Parathyroid adenoma (tissue), 2 donors: ENCODE measurements around the gene FALEC.
A peak's percentile ranks its signal among the peaks of the same experiment; 100 is the strongest.

Experiments used
- H2AFZ ChIP-seq: fragments of 300-600 bp; sonication (generic); one replicate; pipeline ENCODE4 v1.7.0; 2017; ENCODE audit warnings: antibody characterized with exemption, mild to moderate bottlenecking
- H3K27ac ChIP-seq: fragments of 300-600 bp; sonication (generic); one replicate; pipeline ENCODE4 v1.7.0; 2017
- H3K27me3 ChIP-seq: fragments of 300-600 bp; sonication (generic); one replicate; pipeline ENCODE4 v1.7.0; 2017; ENCODE audit warnings: low read length; ENCODE audit not compliant: control insufficient read depth, insufficient read depth
- H3K36me3 ChIP-seq: fragments of 300-600 bp; sonication (generic); one replicate; pipeline ENCODE4 v1.7.0; 2017; ENCODE audit warnings: low read length; ENCODE audit not compliant: control insufficient read depth, insufficient read depth
- H3K4me1 ChIP-seq: fragments of 300-600 bp; sonication (generic); one replicate; pipeline ENCODE4 v1.7.0; 2017; ENCODE audit warnings: control low read depth
- H3K4me2 ChIP-seq: fragments of 300-600 bp; sonication (generic); one replicate; pipeline ENCODE4 v1.7.0; 2017; ENCODE audit warnings: low read length
- H3K4me3 ChIP-seq: fragments of 300-600 bp; sonication (generic); one replicate; pipeline ENCODE4 v1.7.0; 2017; ENCODE audit warnings: low read depth, low read length
- H3K79me2 ChIP-seq: fragments of 300-600 bp; sonication (generic); one replicate; pipeline ENCODE4 v1.7.0; 2017; ENCODE audit warnings: control low read depth
- H3K9ac ChIP-seq: fragments of 300-600 bp; sonication (generic); one replicate; pipeline ENCODE4 v1.7.0; 2017; ENCODE audit warnings: mild to moderate bottlenecking
- H3K9me3 ChIP-seq: fragments of 300-600 bp; sonication (generic); one replicate; pipeline ENCODE4 v1.7.0; 2017; ENCODE audit warnings: low read length; ENCODE audit not compliant: control insufficient read depth
- TF ChIP-seq, protein P1 (sequence below): fragments of 300-600 bp; sonication (generic); IDR thresholded peaks from one replicate; pipeline ENCODE4 v1.7.0; 2017; ENCODE audit warnings: antibody characterized with exemption, mild to moderate bottlenecking
- donor health status: primary hyperparathyroidism.

Gene FALEC

DNA sequence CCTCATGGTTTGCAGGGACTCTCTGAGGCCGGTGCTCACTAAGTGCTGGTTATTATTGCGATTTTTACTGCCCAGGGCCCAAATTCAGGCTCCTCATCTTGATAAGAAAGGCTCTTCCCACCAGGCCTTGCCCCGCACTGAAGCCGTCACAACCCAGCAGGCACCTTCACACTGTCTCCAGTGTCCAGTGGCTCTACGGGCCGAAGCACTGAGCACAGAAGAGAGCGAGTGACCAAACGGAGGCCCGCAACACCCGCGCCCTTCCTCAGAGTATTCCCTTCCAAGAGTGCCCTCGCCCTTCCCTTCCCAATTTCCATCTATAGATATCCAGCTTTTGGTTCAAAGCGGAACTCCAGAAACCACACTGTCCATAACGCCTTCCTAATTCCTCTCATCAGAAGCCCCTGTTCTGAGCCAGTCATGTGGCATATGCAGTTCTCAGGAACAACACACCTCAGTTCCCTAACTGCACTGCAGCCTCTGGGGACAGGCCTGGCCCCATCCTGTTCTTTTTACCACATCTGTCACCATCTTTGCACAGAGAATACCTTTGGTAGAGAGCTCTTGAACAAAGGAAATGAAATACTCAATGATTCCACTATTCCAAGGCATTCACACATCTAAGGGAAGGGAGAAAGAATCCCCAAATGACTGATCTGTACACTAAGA lies 15.1 kb downstream of the FALEC start:
- Histone ChIP-seq H3K4me3 (no peak overlapping the region), H3K9ac (no peak overlapping the region), H2AFZ (no peak overlapping the region), H3K4me2 (no peak overlapping the region), H3K9me3 (no peaks in the 10 kb centered on the region), H3K79me2 (no peaks in the 10 kb centered on the region), H3K4me1 (no peaks in the 10 kb centered on the region), H3K36me3 (no peaks in the 10 kb centered on the region), H3K27me3 (no peaks in the 10 kb centered on the region), H3K27ac (no peak overlapping the region)
- TF ChIP-seq, protein P1, sequence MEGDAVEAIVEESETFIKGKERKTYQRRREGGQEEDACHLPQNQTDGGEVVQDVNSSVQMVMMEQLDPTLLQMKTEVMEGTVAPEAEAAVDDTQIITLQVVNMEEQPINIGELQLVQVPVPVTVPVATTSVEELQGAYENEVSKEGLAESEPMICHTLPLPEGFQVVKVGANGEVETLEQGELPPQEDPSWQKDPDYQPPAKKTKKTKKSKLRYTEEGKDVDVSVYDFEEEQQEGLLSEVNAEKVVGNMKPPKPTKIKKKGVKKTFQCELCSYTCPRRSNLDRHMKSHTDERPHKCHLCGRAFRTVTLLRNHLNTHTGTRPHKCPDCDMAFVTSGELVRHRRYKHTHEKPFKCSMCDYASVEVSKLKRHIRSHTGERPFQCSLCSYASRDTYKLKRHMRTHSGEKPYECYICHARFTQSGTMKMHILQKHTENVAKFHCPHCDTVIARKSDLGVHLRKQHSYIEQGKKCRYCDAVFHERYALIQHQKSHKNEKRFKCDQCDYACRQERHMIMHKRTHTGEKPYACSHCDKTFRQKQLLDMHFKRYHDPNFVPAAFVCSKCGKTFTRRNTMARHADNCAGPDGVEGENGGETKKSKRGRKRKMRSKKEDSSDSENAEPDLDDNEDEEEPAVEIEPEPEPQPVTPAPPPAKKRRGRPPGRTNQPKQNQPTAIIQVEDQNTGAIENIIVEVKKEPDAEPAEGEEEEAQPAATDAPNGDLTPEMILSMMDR = no peak

DNA sequence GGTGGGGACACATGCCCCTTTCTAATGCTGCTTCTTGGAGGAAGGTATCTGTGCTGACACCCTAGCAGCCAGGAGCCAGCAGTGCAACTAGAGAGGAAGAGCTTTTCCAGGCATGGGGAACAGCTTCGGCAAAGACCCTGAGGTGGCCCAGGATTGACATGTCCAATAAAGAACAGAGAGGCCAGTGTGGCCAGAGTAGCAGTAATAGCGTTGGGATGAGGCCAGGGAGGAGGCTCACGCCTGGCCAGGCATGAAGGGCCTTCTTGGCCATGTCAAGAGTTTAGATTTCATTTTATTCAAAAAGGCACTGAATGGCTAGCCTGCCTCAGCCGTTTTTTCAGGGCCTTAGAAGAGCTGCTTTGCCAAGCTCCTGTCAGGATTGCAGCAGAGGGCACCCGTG lies 17.3 kb downstream of the FALEC start:
- H3K9ac ChIP-seq = no peak overlapping the region
- no peaks in the 10 kb centered on the region for H3K4me1 ChIP-seq
- H3K27ac ChIP-seq = no peak overlapping the region
- no peaks in the 10 kb centered on the region for H3K9me3 ChIP-seq
- H3K27me3 ChIP-seq = no peaks in the 10 kb centered on the region
- H3K79me2 ChIP-seq = no peaks in the 10 kb centered on the region
- no peak overlapping the region for H3K4me3 ChIP-seq
- peak overlapping the region; percentile 50 for H2AFZ ChIP-seq
- H3K4me2 ChIP-seq = no peak overlapping the region
- no peaks in the 10 kb centered on the region for H3K36me3 ChIP-seq
- TF ChIP-seq, protein P1 = no peak

DNA sequence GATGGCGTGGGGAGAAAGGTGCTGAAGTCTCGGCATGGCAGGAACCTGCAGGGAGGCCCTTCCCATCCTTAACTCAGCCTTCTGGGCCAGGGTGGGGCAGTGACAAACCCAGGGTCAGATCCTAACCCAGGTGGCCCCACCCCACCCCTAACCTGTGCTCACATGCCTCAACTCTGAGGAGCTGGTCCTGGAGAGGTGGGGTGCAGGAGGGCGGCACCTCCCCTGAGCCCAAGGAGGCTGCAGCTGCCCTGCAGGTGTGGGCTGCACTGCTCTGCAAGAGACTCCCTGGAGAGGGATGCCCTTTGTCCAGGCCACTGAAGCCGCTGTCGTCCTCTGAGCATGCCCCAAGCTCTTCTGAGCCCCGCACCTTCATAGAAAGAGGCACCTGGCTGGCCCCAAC lies 18.4 kb downstream of the FALEC start:
- no peaks in the 10 kb centered on the region for H3K27me3 ChIP-seq
- H3K4me2 ChIP-seq = no peak overlapping the region
- no peaks in the 10 kb centered on the region for H3K36me3 ChIP-seq
- no peak overlapping the region for H3K9ac ChIP-seq
- H3K9me3 ChIP-seq = no peaks in the 10 kb centered on the region
- no peak overlapping the region for H2AFZ ChIP-seq
- TF ChIP-seq, protein P1 = no peak
- H3K27ac ChIP-seq = no peak overlapping the region
- no peak overlapping the region for H3K4me3 ChIP-seq
- H3K79me2 ChIP-seq = no peaks in the 10 kb centered on the region
- H3K4me1 ChIP-seq = no peaks in the 10 kb centered on the region

DNA sequence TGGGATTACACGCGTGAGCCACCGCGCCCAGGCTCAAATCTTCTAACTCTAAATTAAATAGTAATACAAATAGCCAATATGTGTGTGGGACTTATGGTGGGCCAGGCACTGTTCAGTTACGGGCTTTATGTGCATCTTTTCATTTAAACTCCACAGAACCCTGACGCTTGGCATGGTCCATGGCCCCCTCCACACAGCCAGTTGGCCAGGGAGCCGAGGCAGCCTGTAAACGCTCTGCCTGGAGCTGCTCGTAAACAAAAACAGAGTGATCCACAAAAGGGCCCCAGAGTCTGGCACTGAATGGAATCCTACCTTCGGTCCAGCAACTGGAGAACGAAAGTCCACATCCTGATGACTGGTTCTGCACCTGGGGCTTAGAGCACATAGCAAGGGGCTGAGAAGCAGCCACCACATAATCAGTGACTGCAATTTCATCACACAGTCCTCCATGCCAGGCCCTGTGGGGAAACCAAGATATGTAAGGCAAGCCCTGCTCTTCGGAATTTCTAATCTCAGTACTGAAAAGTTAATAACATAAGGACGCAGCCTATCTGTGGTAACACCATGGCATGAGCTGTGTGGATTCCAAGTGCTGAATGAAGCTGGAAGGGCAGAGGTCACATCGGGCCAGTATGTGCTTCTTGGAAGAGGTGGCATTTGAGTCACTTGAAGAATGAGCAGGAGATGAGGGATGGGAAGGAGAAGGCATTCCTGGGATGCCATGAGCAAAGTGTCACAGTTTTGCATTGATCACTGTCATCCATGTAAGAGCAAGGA lies 20.1 kb downstream of the FALEC start:
- no peak overlapping the region for H3K4me2 ChIP-seq
- H2AFZ ChIP-seq = no peak overlapping the region
- H3K27me3 ChIP-seq = no peaks in the 10 kb centered on the region
- no peaks in the 10 kb centered on the region for H3K36me3 ChIP-seq
- no peaks in the 10 kb centered on the region for H3K79me2 ChIP-seq
- no peaks in the 10 kb centered on the region for H3K9me3 ChIP-seq
- no peak overlapping the region for H3K4me3 ChIP-seq
- H3K4me1 ChIP-seq = no peaks in the 10 kb centered on the region
- H3K27ac ChIP-seq = no peak overlapping the region
- no peak overlapping the region for H3K9ac ChIP-seq
- TF ChIP-seq, protein P1 = no peak
